ENCODE results near the gene EXD2.

EXD2 gene

GRCh38 chr14:69191340-69192111, at the start of gene EXD2:
EXD2 (plus strand) TSS chr14:69191498; CDS start chr14:69209471, 17,973 bp downstream.
- peak within 1 kb of the TSS; percentile 88 for H3K4me3 ChIP-seq (ENCODE audit: low read length)
- no peak for TF ChIP-seq CTCF (conservative IDR thresholded peaks at IDR 0.05; ENCODE audit: low read length)
- DNase-seq (ENCODE audit: low read depth), result peak; percentile 78

GRCh38 chr14:69141550-69141949, 49.7 kb upstream of the EXD2 start:
- no peak overlapping the region for H3K4me3 ChIP-seq (ENCODE audit: low read length)
- TF ChIP-seq CTCF (conservative IDR thresholded peaks at IDR 0.05; ENCODE audit: low read length), result no peak

GRCh38 chr14:69142101-69142500, 49.2 kb upstream of the EXD2 start:
- no peak for TF ChIP-seq CTCF (conservative IDR thresholded peaks at IDR 0.05; ENCODE audit: low read length)
- no peak for DNase-seq (ENCODE audit: low read depth)
- H3K4me3 ChIP-seq (ENCODE audit: low read length), result no peak overlapping the region

More at GRCh38 chr14:69141550-69141949, 49.7 kb upstream of the EXD2 start:
- no peak for DNase-seq (ENCODE audit: low read depth)

- no peak for TF ChIP-seq CTCF (conservative IDR thresholded peaks at IDR 0.05; ENCODE audit: low read length)
- no peak overlapping the region for H3K4me3 ChIP-seq (ENCODE audit: low read length)
Observed at GRCh38 chr14:69149461-69150244, 41.6 kb upstream of the EXD2 start.

GRCh38 chr14:69151458-69152180, 39.7 kb upstream of the EXD2 start:
- peak; percentile 32; the same call in 1 of the 2 replicates for TF ChIP-seq CTCF (conservative IDR thresholded peaks at IDR 0.05; ENCODE audit: low read length)
- DNase-seq (ENCODE audit: low read depth), result peak; percentile 73
- peak overlapping the region; percentile 85 for H3K4me3 ChIP-seq (ENCODE audit: low read length)

More at GRCh38 chr14:69149461-69150244, 41.6 kb upstream of the EXD2 start:
- DNase-seq (ENCODE audit: low read depth), result peak; percentile 44

GRCh38 chr14:69152181-69152901, 39.0 kb upstream of the EXD2 start:
- no peak for TF ChIP-seq CTCF (conservative IDR thresholded peaks at IDR 0.05; ENCODE audit: low read length)
- peak overlapping the region; percentile 85 for H3K4me3 ChIP-seq (ENCODE audit: low read length)
- peak; percentile 33 for DNase-seq (ENCODE audit: low read depth)

Data from AG10803 (cell line).